Ishikawa (cell line): Measurements from ENCODE around the gene RTN4R.

ENCODE experiments used
- CEBPB ChIP-seq: IDR thresholded peaks from 2 replicates; pipeline ENCODE4 v1.6.1; 2012
- CREB1 ChIP-seq: IDR thresholded peaks from 2 replicates; pipeline ENCODE4 v1.6.1; 2012; ENCODE audit warnings: low read depth
- EP300 ChIP-seq: IDR thresholded peaks from 2 replicates; pipeline ENCODE4 v1.6.1; 2012; ENCODE audit warnings: borderline replicate concordance
- RAD21 ChIP-seq: IDR thresholded peaks from 2 replicates; pipeline ENCODE4 v1.6.1; 2012; ENCODE audit warnings: low read depth
- REST ChIP-seq: IDR thresholded peaks from 2 replicates; pipeline ENCODE4 v1.6.1; 2012; ENCODE audit warnings: low read depth, mild to moderate bottlenecking
- TAF1 ChIP-seq: IDR thresholded peaks from 2 replicates; pipeline ENCODE4 v1.6.1; 2012; ENCODE audit warnings: low read depth, mild to moderate bottlenecking
- TCF12 ChIP-seq: IDR thresholded peaks from 2 replicates; pipeline ENCODE4 v1.6.1; 2012; ENCODE audit warnings: low read depth
- YY1 ChIP-seq: IDR thresholded peaks from 2 replicates; pipeline ENCODE4 v1.6.1; 2012; ENCODE audit warnings: low read depth
- TF ChIP-seq, protein P1 (sequence below): IDR thresholded peaks from 2 replicates; pipeline ENCODE4 v1.6.1; 2012
- TF ChIP-seq, protein P2 (sequence below): IDR thresholded peaks from 2 replicates; pipeline ENCODE4 v1.6.1; 2012

GRCh38 chr22:20231514-20232236, 36.4 kb downstream of the RTN4R start:
- TF ChIP-seq TCF12 (no peak), REST (no peak), CREB1 (no peak), YY1 (no peak), TAF1 (no peak), CEBPB (no peak), RAD21 (no peak), EP300 (no peak)
- TF ChIP-seq, protein P1, sequence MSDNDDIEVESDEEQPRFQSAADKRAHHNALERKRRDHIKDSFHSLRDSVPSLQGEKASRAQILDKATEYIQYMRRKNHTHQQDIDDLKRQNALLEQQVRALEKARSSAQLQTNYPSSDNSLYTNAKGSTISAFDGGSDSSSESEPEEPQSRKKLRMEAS, result no peak
- TF ChIP-seq, protein P2, sequence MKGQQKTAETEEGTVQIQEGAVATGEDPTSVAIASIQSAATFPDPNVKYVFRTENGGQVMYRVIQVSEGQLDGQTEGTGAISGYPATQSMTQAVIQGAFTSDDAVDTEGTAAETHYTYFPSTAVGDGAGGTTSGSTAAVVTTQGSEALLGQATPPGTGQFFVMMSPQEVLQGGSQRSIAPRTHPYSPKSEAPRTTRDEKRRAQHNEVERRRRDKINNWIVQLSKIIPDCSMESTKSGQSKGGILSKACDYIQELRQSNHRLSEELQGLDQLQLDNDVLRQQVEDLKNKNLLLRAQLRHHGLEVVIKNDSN, result no peak
